SU-DHL-6 (cell line): ENCODE measurements around the gene CCND2.

Experiments
- H2AFZ ChIP-seq: fragments of 200-600 bp; sonication (generic); 2 replicates; pipeline ENCODE4 v1.6.1; 2014; ENCODE audit warnings: low read depth, mild to moderate bottlenecking, moderate library complexity, mixed read lengths, antibody characterized with exemption, low read length; ENCODE audit not compliant: severe bottlenecking
- H3F3A ChIP-seq: fragments of 200-600 bp; shearing (Covaris generic); 2 replicates; pipeline ENCODE4 v1.6.0; 2016; ENCODE audit warnings: antibody characterized with exemption, mild to moderate bottlenecking; ENCODE audit not compliant: insufficient read depth
- H3K27ac ChIP-seq: fragments of 200-600 bp; sonication (generic); 2 replicates; pipeline ENCODE4 v1.5.1; 2016; ENCODE audit warnings: low read depth, mild to moderate bottlenecking, low read length, moderate library complexity, mixed read lengths
- H3K27me3 ChIP-seq: fragments of 200-600 bp; sonication (generic), shearing (Covaris generic); 2 replicates; pipeline ENCODE4 v1.6.0; 2014; ENCODE audit warnings: mild to moderate bottlenecking, low read length
- H3K36me3 ChIP-seq: fragments of 200-600 bp; sonication (generic); 2 replicates; pipeline ENCODE4 v1.6.1; 2014; ENCODE audit warnings: mild to moderate bottlenecking, low read length, mixed read lengths
- H3K4me2 ChIP-seq: fragments of 300-600, 200-600 bp; shearing (Covaris generic), sonication (generic); 2 replicates; pipeline ENCODE4 v1.6.0; 2014; ENCODE audit warnings: low read length, low read depth, mild to moderate bottlenecking; ENCODE audit not compliant: poor library complexity, severe bottlenecking
- H3K4me3 ChIP-seq: fragments of 200-600 bp; sonication (generic); 2 replicates; pipeline ENCODE4 v1.5.1; 2014; ENCODE audit warnings: antibody characterized with exemption, low read length, mild to moderate bottlenecking, mixed read lengths; ENCODE audit not compliant: insufficient read depth, poor library complexity, severe bottlenecking
- H3K79me2 ChIP-seq: fragments of 200-600 bp; sonication (generic); 2 replicates; pipeline ENCODE4 v1.6.1; 2014; ENCODE audit warnings: mild to moderate bottlenecking, low read length, moderate library complexity; ENCODE audit not compliant: insufficient read depth
- H3K9ac ChIP-seq: fragments of 200-600 bp; sonication (generic); 2 replicates; pipeline ENCODE4 v1.7.0; 2014; ENCODE audit warnings: mild to moderate bottlenecking, low read length
- H3K9me2 ChIP-seq: fragments of 200-600 bp; sonication (generic); replicated peaks from 2 replicates; pipeline ENCODE4 v1.6.1; 2014; ENCODE audit warnings: low read length; ENCODE audit not compliant: insufficient read depth
- H3K9me3 ChIP-seq: fragments of 200-600 bp; sonication (generic); 2 replicates; pipeline ENCODE4 v1.6.1; 2014; ENCODE audit warnings: low read length, mixed read lengths; ENCODE audit not compliant: insufficient read depth
- H4K20me1 ChIP-seq: fragments of 200-600 bp; sonication (generic); 2 replicates; pipeline ENCODE4 v1.6.1; 2014; ENCODE audit warnings: low read depth, mild to moderate bottlenecking, antibody characterized with exemption, low read length, moderate library complexity, mixed read lengths
- CTCF ChIP-seq: fragments of 200-600 bp; sonication (generic); IDR thresholded peaks from one replicate; pipeline ENCODE4 v1.5.1; 2017; ENCODE audit warnings: antibody characterized with exemption, mild to moderate bottlenecking, low read length, moderate library complexity; ENCODE audit not compliant: insufficient read depth, poor library complexity, severe bottlenecking
- EZH2phosphoT487 ChIP-seq: fragments of 200-600 bp; sonication (generic), shearing (Covaris generic); conservative IDR thresholded peaks from 2 replicates; pipeline ENCODE4 v1.6.1; 2018; ENCODE audit warnings: mild to moderate bottlenecking, antibody characterized with exemption, low read length, moderate library complexity, mixed read lengths

The CCND2 gene

GRCh38 chr12:4289231-4289878 is 15.8 kb downstream of the CCND2 start:
- TF ChIP-seq EZH2phosphoT487 (no peak), CTCF (no peak)
- H4K20me1 ChIP-seq, result no peaks in the 10 kb centered on the region
- no peaks in the 10 kb centered on the region for H3F3A ChIP-seq
- no peak overlapping the region for H3K4me3 ChIP-seq
- no peak overlapping the region for H3K27ac ChIP-seq
- H2AFZ ChIP-seq, result no peak overlapping the region
- no peak overlapping the region for H3K4me2 ChIP-seq
- H3K79me2 ChIP-seq, result no peaks in the 10 kb centered on the region
- H3K27me3 ChIP-seq, result no peaks in the 10 kb centered on the region
- no peaks in the 10 kb centered on the region for H3K9me2 ChIP-seq
- no peaks in the 10 kb centered on the region for H3K36me3 ChIP-seq
- H3K9ac ChIP-seq, result no peak overlapping the region
- no peaks in the 10 kb centered on the region for H3K9me3 ChIP-seq

GRCh38 chr12:4289998-4290790 is 16.6 kb downstream of the CCND2 start:
- no peak overlapping the region for H2AFZ ChIP-seq
- no peaks in the 10 kb centered on the region for H4K20me1 ChIP-seq
- H3K79me2 ChIP-seq, result no peaks in the 10 kb centered on the region
- no peak overlapping the region for H3K27ac ChIP-seq
- H3K4me2 ChIP-seq, result no peak overlapping the region
- H3K4me3 ChIP-seq, result no peak overlapping the region
- H3K9me2 ChIP-seq, result no peaks in the 10 kb centered on the region
- H3K9me3 ChIP-seq, result no peaks in the 10 kb centered on the region
- H3K36me3 ChIP-seq, result no peaks in the 10 kb centered on the region
- H3K27me3 ChIP-seq, result no peaks in the 10 kb centered on the region
- no peak overlapping the region for H3K9ac ChIP-seq
- TF ChIP-seq CTCF (no peak), EZH2phosphoT487 (no peak)
- no peaks in the 10 kb centered on the region for H3F3A ChIP-seq

- H3K27me3 ChIP-seq, result no peaks in the 10 kb centered on the region
- no peaks in the 10 kb centered on the region for H4K20me1 ChIP-seq
- H3K9me2 ChIP-seq, result no peaks in the 10 kb centered on the region
- H3F3A ChIP-seq, result no peaks in the 10 kb centered on the region
- no peak overlapping the region for H3K4me2 ChIP-seq
- no peak overlapping the region for H2AFZ ChIP-seq
- H3K4me3 ChIP-seq, result no peak overlapping the region
- no peaks in the 10 kb centered on the region for H3K9me3 ChIP-seq
- H3K27ac ChIP-seq, result no peak overlapping the region
- TF ChIP-seq CTCF (no peak), EZH2phosphoT487 (no peak)
- no peaks in the 10 kb centered on the region for H3K36me3 ChIP-seq
- no peaks in the 10 kb centered on the region for H3K79me2 ChIP-seq
- H3K9ac ChIP-seq, result no peak overlapping the region
Observed at GRCh38 chr12:4292341-4293073, 18.9 kb downstream of the CCND2 start.
